Stomach (tissue), 9 donors: ENCODE results near the gene PPP4R4. TPM values are rescaled to one million over a fixed set of nuclear protein-coding genes. Genes with fewer than 3 reads are reported as not detected.

Source experiments
- DNase-seq, 2 donors: peaks; one replicate each; pipeline versions ENCODE4 v3.0.0 to v3.0.0-alpha.2; 2013 to 2019
- H3K27ac ChIP-seq, 5 donors: fragments of 200-600 bp in 4 of 5; sonication (generic) in 4 of 5; one replicate each; pipeline ENCODE4 v1.5.1; 2013 to 2019; ENCODE audit warnings: mild to moderate bottlenecking in 1 of 5, moderate library complexity in 1 of 5
- H3K27me3 ChIP-seq, 3 donors: fragments of 200-600 bp; sonication (generic); one replicate each; pipeline ENCODE4 v1.5.1; 2017 to 2019; ENCODE audit warnings: mixed run types in 1 of 3
- H3K36me3 ChIP-seq, 4 donors: fragments of 200-600 bp; sonication (generic); 1 replicate in 3 of 4; 2 replicates in 1 of 4; pipeline ENCODE4 v1.5.1; 2016 to 2019
- H3K4me1 ChIP-seq, 4 donors: fragments of 200-600 bp; sonication (generic); one replicate each; pipeline ENCODE4 v1.5.1; 2016 to 2019
- H3K4me3 ChIP-seq, 4 donors: fragments of 200-600 bp; sonication (generic) in 3 of 4; one replicate each; pipeline ENCODE4 v1.5.1; 2016 to 2019; ENCODE audit warnings: mild to moderate bottlenecking in 1 of 4
- H3K9me3 ChIP-seq, 4 donors: fragments of 200-600 bp; sonication (generic); one replicate each; pipeline ENCODE4 v1.5.1; 2016 to 2019
- EP300 ChIP-seq: sonication (generic); formaldehyde crosslinking; IDR thresholded peaks from one replicate; pipeline ENCODE4 v1.6.1; 2017; ENCODE audit warnings: antibody characterized with exemption
- POLR2A ChIP-seq, 4 donors: fragments of 450-650 bp; IDR thresholded peaks; one replicate each; pipeline ENCODE4 v1.6.1; 2016; ENCODE audit warnings: antibody characterized with exemption in 4 of 4, control low read depth in 2 of 4, mild to moderate bottlenecking in 1 of 4, moderate library complexity in 1 of 4
- POLR2AphosphoS5 ChIP-seq, 3 donors: sonication (generic); formaldehyde crosslinking; IDR thresholded peaks; one replicate each; pipeline ENCODE4 v1.6.1; 2016; ENCODE audit warnings: antibody characterized with exemption in 3 of 3
- WGBS, 5 donors: extraction: QIAGEN DNeasy Blood & Tissue Kit in 3 of 5; methylation state at CpG; one replicate each; pipeline versions ENCODE4 v1.1.5 to v1.1.7; 2013 to 2018; 5-methylcytosine and 5-hydroxymethylcytosine counted together
- intact Hi-C: fragments of 100-400 bp; cut with DNase I; formaldehyde crosslinking; loops from one replicate; pipeline ENCODE4 v1.15.1; 2023; ENCODE audit warnings: low total_unique reads
- polyA plus RNA-seq, 3 donors: library from polyadenylated mRNA; stranded (reverse); fragments of 200-250 nt; gene quantifications; one replicate each; pipeline ENCODE4 v1.2.3, GENCODE V29; 2013
- total RNA-seq, 5 donors: library from RNA; depleted of rRNA; stranded (reverse); fragments of >200 nt; gene quantifications; one replicate each; pipeline versions ENCODE4 v1.1.0 to v1.2.3, GENCODE V29; 2014 to 2016
- TF ChIP-seq, protein P1 (sequence below), 7 experiments: fragments of 450-650 bp in 4 of 7; fragments of 200-600 bp in 3 of 7; sonication (generic) in 3 of 7; IDR thresholded peaks; one replicate each; pipeline ENCODE4 v1.5.1; 2016 to 2019; ENCODE audit warnings: antibody characterized with exemption in 7 of 7, control low read depth in 2 of 7, mild to moderate bottlenecking in 1 of 7
- donor health status: healthy with polysubstance abuse.
- donor health status: Bipolar disorder and iron deficiency.
- donor health status: healthy.

The PPP4R4 gene
- total and polyA plus RNA-seq, 8 donors = under 0.01 to 11.7 (median 0.50) TPM; not detected in 1

DNA sequence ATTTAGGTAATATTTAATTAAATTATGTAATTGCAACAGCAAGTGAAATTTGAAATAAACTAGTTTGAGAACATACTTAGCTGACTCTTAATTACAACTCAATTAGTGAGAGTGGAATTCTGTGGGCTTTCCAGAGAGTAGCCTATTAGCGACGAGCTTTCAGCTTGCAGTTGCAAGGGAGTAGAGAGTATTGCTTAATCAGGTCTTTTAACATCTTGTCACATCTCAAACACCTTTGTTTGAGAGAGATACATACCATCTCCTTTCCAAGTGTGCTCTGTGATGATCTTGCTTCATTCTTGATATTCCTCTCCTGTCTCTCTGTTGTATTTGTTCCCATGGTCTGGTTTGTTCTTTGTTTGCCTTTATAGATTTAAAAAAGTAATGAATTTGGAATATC, 7.7 kb downstream of the PPP4R4 start:
- intact Hi-C loops = no loop called here
- Histone ChIP-seq H3K9me3 (no peaks in the 10 kb centered on the region), H3K4me3 (no peak overlapping the region), H3K27ac (no peak overlapping the region), H3K36me3 (no peaks in the 10 kb centered on the region), H3K27me3 (peaks cover 0 to 62% (median 19%) of the 10 kb centered on the region in 3 donors), H3K4me1 (peaks cover 0 to 8% (median 2%) of the 10 kb centered on the region in 4 donors)
- DNase-seq = no peak
- TF ChIP-seq POLR2AphosphoS5 (IDR thresholded peaks at IDR 0.05) (no peak), EP300 (no peak)
- TF ChIP-seq, protein P1, sequence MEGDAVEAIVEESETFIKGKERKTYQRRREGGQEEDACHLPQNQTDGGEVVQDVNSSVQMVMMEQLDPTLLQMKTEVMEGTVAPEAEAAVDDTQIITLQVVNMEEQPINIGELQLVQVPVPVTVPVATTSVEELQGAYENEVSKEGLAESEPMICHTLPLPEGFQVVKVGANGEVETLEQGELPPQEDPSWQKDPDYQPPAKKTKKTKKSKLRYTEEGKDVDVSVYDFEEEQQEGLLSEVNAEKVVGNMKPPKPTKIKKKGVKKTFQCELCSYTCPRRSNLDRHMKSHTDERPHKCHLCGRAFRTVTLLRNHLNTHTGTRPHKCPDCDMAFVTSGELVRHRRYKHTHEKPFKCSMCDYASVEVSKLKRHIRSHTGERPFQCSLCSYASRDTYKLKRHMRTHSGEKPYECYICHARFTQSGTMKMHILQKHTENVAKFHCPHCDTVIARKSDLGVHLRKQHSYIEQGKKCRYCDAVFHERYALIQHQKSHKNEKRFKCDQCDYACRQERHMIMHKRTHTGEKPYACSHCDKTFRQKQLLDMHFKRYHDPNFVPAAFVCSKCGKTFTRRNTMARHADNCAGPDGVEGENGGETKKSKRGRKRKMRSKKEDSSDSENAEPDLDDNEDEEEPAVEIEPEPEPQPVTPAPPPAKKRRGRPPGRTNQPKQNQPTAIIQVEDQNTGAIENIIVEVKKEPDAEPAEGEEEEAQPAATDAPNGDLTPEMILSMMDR (IDR thresholded peaks at IDR 0.05) = no peak
- 53 to 75% (median 62%) methylated on average over 2 of the region's 2 CpGs for WGBS, 5 donors

DNA sequence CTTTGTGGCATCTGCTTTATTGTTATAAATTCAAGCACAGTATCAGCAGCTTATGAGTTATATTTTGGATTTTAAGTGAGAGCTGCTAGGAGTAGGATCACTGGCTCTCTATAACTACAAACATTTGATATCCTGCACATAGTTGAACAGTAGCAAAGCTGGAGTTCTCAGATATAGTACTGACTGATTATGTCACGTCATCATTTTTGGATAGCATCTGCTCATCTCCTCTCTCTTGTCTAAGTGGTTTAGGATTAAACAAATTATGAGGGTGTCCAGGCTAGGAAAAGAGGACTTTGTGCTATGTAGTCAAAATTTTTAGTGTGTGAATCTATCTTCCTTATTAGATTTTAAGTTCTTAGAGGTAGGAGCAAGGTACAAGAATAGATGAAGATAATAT, 18.4 kb downstream of the PPP4R4 start:
- no peak overlapping the region for H3K4me3 ChIP-seq
- peaks cover 0 to 6% (median 4%) of the 10 kb centered on the region in 4 donors for H3K9me3 ChIP-seq
- 54 to 86% (median 71%) methylated on average over 1 of the region's 1 CpG for whole genome bisulfite sequencing, 5 donors
- TF ChIP-seq POLR2AphosphoS5 (IDR thresholded peaks at IDR 0.05) = no peak
- TF ChIP-seq POLR2A (IDR thresholded peaks at IDR 0.05) = no peak
- TF ChIP-seq EP300 = no peak
- TF ChIP-seq, protein P1 (IDR thresholded peaks at IDR 0.05) = no peak
- H3K4me1 ChIP-seq = no peaks in the 10 kb centered on the region
- H3K27me3 ChIP-seq = peaks cover 0 to 12% (median 5%) of the 10 kb centered on the region in 3 donors
- no peak for DNase-seq
- H3K36me3 ChIP-seq = no peaks in the 10 kb centered on the region
- no peak overlapping the region for H3K27ac ChIP-seq
- intact Hi-C loops = no loop called here

DNA sequence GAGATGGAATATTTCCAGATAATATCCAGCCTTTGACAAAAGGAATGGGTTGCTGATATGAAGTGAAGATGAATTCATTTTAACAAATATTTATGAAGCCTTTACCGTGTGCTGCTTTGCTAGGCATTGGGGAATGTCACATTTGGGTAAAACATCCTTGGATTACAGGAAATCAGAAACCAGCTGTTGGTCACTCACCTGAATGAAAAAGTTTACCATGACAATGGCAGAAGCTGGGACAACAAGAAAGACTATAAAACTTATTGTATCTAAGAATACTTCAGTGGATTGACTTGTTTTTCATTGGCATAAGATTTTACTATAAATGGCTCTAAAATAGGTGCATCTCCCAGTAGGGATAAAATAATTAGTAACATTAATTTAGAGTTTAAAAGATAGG, 19.7 kb downstream of the PPP4R4 start:
- peaks cover 0 to 6% (median 4%) of the 10 kb centered on the region in 4 donors for H3K9me3 ChIP-seq
- 28 to 53% (median 35%) methylated on average over 1 of the region's 1 CpG for WGBS, 5 donors
- TF ChIP-seq EP300 (no peak), POLR2A (IDR thresholded peaks at IDR 0.05) (no peak), POLR2AphosphoS5 (IDR thresholded peaks at IDR 0.05) (no peak)
- TF ChIP-seq, protein P1 (IDR thresholded peaks at IDR 0.05) = no peak

DNA sequence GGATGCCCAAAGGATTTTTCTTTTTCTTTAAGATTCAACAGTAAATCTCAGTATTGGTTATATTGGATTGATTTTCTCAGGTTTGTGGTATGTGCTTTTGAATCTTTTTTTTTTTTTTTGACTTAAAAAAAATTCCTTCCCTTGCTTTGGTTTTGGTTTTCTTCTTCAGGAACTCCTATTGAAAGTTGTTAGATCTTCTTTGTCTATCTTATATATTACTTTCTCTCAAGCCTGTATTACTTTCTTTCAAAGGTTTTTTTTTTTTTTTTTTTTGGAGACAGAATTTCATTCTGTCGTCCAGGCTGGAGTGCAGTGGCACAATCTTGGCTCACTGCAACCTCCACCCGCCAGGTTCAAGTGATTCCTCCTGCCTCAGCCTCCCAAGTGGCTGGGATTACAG, 21.9 kb downstream of the PPP4R4 start:
- WGBS, 5 donors = 79 to 91% (median 84%) methylated on average over 2 of the region's 2 CpGs
- Histone ChIP-seq H3K36me3 (no peaks in the 10 kb centered on the region), H3K4me1 (no peaks in the 10 kb centered on the region), H3K4me3 (no peak overlapping the region), H3K27ac (no peak overlapping the region), H3K27me3 (peaks cover 0 to 8% (median 0%) of the 10 kb centered on the region in 3 donors), H3K9me3 (peaks cover 0 to 17% (median 14%) of the 10 kb centered on the region in 4 donors)
- DNase-seq = no peak
- intact Hi-C loops = no loop called here
- no peak for TF ChIP-seq POLR2A (IDR thresholded peaks at IDR 0.05)
- TF ChIP-seq POLR2AphosphoS5 (IDR thresholded peaks at IDR 0.05) = no peak
- TF ChIP-seq EP300 = no peak
- TF ChIP-seq, protein P1 (IDR thresholded peaks at IDR 0.05) = no peak

More for the DNA sequence above, 19.7 kb downstream of the PPP4R4 start:
- H3K27me3 ChIP-seq = peaks cover 0 to 6% (median 5%) of the 10 kb centered on the region in 3 donors
- H3K4me1 ChIP-seq = no peaks in the 10 kb centered on the region
- H3K27ac ChIP-seq = no peak overlapping the region
- H3K4me3 ChIP-seq = no peak overlapping the region
- H3K36me3 ChIP-seq = no peaks in the 10 kb centered on the region
- no peak for DNase-seq
- intact Hi-C loops = no loop called here
